Activated CD4-positive, alpha-beta memory T cell treated with anti-CD3 and anti-CD28 coated beads, Interleukin-2, amount 10 ng/mL, durations not matched to agents 7 days and 5 days (primary cell): Measurements from ENCODE around the gene DAZAP2. TPM values are rescaled to one million over a fixed set of nuclear protein-coding genes. Genes with fewer than 3 reads are reported as not detected.
A peak's percentile ranks its signal among the peaks of the same experiment; 100 is the strongest.

Experiments
- CTCF ChIA-PET: fragments of 350-600 bp; sonication (Branson Sonifier 250); formaldehyde crosslinking; loops from one replicate; lab custom pipeline; 2021; ENCODE audit warnings: antibody characterized with exemption, inconsistent platforms; lab: Charles Lee
- POLR2A ChIA-PET: fragments of 350-600 bp; sonication (Branson Sonifier 250); formaldehyde crosslinking; loops from one replicate; lab custom pipeline; 2021; ENCODE audit warnings: antibody characterized with exemption; lab: Charles Lee
- DNase-seq: peaks from one replicate; pipeline ENCODE4 v3.0.0-alpha.2; 2020
- H3K27ac Mint-ChIP-seq: one replicate; pipeline ENCODE4 v1.8.0; 2021; ENCODE audit warnings: mild to moderate bottlenecking, mixed read lengths
- H3K27me3 Mint-ChIP-seq: one replicate; pipeline ENCODE4 v1.8.0; 2021; ENCODE audit warnings: mixed read lengths
- H3K36me3 Mint-ChIP-seq: one replicate; pipeline ENCODE4 v1.8.0; 2021; ENCODE audit warnings: low read depth, mixed read lengths
- H3K4me1 Mint-ChIP-seq: one replicate; pipeline ENCODE4 v1.8.0; 2021; ENCODE audit warnings: mixed read lengths
- H3K4me3 Mint-ChIP-seq: one replicate; pipeline ENCODE4 v1.8.0; 2021; ENCODE audit warnings: mild to moderate bottlenecking, mixed read lengths
- H3K9me3 Mint-ChIP-seq: one replicate; pipeline ENCODE4 v1.8.0; 2021; ENCODE audit warnings: mixed read lengths
- total RNA-seq, 2 experiments: library from RNA; stranded (reverse); gene quantifications; one replicate each; pipeline ENCODE4 v1.2.3, GENCODE V29; 2021

Gene DAZAP2
- total RNA-seq, result 100 to 1,000 TPM; 247 TPM

- ChIA-PET CTCF (interaction anchor here (0.6 to 2.3 kb wide), 10 partner anchors 11 to 1077 kb away, joined by 3 to 17 read pairs (median 3); partner anchors contain the start of gene POU6F1), POLR2A (interaction anchor here (0.6 to 4.9 kb wide), 33 partner anchors 9 to 706 kb away, joined by 3 to 68 read pairs (median 6); partner anchors contain the start of genes ATF1, BIN2, CSRNP2 and LETMD1)
- H3K27ac Mint-ChIP-seq, result peak within 1 kb of the TSS; percentile 98
- H3K4me1 Mint-ChIP-seq, result peaks cover 39% of the 10 kb centered on the region
- DNase-seq, result peak; percentile 97
- H3K9me3 Mint-ChIP-seq, result no peaks in the 10 kb centered on the region
- H3K27me3 Mint-ChIP-seq, result peaks cover 4% of the 10 kb centered on the region
- H3K36me3 Mint-ChIP-seq, result peaks cover 41% of the 10 kb centered on the region
- H3K4me3 Mint-ChIP-seq, result peak within 1 kb of the TSS; percentile 93
These were observed at the start of gene DAZAP2 for GRCh38 chr12:51238510-51239334. TSS of gene DAZAP2 (plus strand) at chr12:51238826. CDS start at chr12:51238908, 82 bp downstream.

- no peak overlapping the region for H3K4me3 Mint-ChIP-seq
- no peak overlapping the region for H3K27ac Mint-ChIP-seq
- H3K9me3 Mint-ChIP-seq, result no peaks in the 10 kb centered on the region
- H3K36me3 Mint-ChIP-seq, result no peaks in the 10 kb centered on the region
- ChIA-PET POLR2A (no interaction called here), CTCF (interaction anchor here (0.6 kb wide), 1 partner anchor 362 kb away, joined by 3 read pairs; no protein-coding TSS in a partner anchor)
- DNase-seq, result no peak
- no peaks in the 10 kb centered on the region for H3K4me1 Mint-ChIP-seq
- no peaks in the 10 kb centered on the region for H3K27me3 Mint-ChIP-seq
These were observed 48.8 kb upstream of the DAZAP2 start for GRCh38 chr12:51189790-51190355.

GRCh38 chr12:51190820-51191219 lies 47.8 kb upstream of the DAZAP2 start:
- H3K4me3 Mint-ChIP-seq, result no peak overlapping the region
- no peak overlapping the region for H3K27ac Mint-ChIP-seq
- ChIA-PET CTCF (no interaction called here), POLR2A (no interaction called here)
- no peaks in the 10 kb centered on the region for H3K27me3 Mint-ChIP-seq
- no peak for DNase-seq
- no peaks in the 10 kb centered on the region for H3K36me3 Mint-ChIP-seq
- H3K4me1 Mint-ChIP-seq, result no peaks in the 10 kb centered on the region
- H3K9me3 Mint-ChIP-seq, result no peaks in the 10 kb centered on the region

GRCh38 chr12:51191516-51192283 lies 46.9 kb upstream of the DAZAP2 start:
- H3K9me3 Mint-ChIP-seq, result no peaks in the 10 kb centered on the region
- no peaks in the 10 kb centered on the region for H3K4me1 Mint-ChIP-seq
- ChIA-PET POLR2A (no interaction called here), CTCF (no interaction called here)
- no peak for DNase-seq
- H3K36me3 Mint-ChIP-seq, result no peaks in the 10 kb centered on the region
- no peak overlapping the region for H3K27ac Mint-ChIP-seq
- no peak overlapping the region for H3K4me3 Mint-ChIP-seq
- H3K27me3 Mint-ChIP-seq, result no peaks in the 10 kb centered on the region

- no peaks in the 10 kb centered on the region for H3K36me3 Mint-ChIP-seq
- no peaks in the 10 kb centered on the region for H3K27me3 Mint-ChIP-seq
- ChIA-PET POLR2A (no interaction called here), CTCF (no interaction called here)
- H3K4me1 Mint-ChIP-seq, result no peaks in the 10 kb centered on the region
- H3K27ac Mint-ChIP-seq, result no peak overlapping the region
- DNase-seq, result no peak
- H3K4me3 Mint-ChIP-seq, result no peak overlapping the region
- no peaks in the 10 kb centered on the region for H3K9me3 Mint-ChIP-seq
These were observed 46.3 kb upstream of the DAZAP2 start for GRCh38 chr12:51192284-51192671.

GRCh38 chr12:51195841-51196240 lies 42.8 kb upstream of the DAZAP2 start:
- Mint-ChIP-seq H3K9me3 (no peaks in the 10 kb centered on the region), H3K27me3 (no peaks in the 10 kb centered on the region), H3K27ac (no peak overlapping the region), H3K4me1 (no peaks in the 10 kb centered on the region), H3K36me3 (no peaks in the 10 kb centered on the region), H3K4me3 (no peak overlapping the region)
- CTCF ChIA-PET, result no interaction called here
- no peak for DNase-seq
- POLR2A ChIA-PET, result no interaction called here

GRCh38 chr12:51196547-51196946 lies 42.1 kb upstream of the DAZAP2 start:
- ChIA-PET POLR2A (no interaction called here), CTCF (no interaction called here)
- no peaks in the 10 kb centered on the region for H3K36me3 Mint-ChIP-seq
- H3K4me1 Mint-ChIP-seq, result no peaks in the 10 kb centered on the region
- H3K27ac Mint-ChIP-seq, result no peak overlapping the region
- no peaks in the 10 kb centered on the region for H3K9me3 Mint-ChIP-seq
- no peak overlapping the region for H3K4me3 Mint-ChIP-seq
- H3K27me3 Mint-ChIP-seq, result no peaks in the 10 kb centered on the region
- no peak for DNase-seq

- Mint-ChIP-seq H3K9me3 (no peaks in the 10 kb centered on the region), H3K36me3 (no peaks in the 10 kb centered on the region), H3K4me1 (peaks cover 6% of the 10 kb centered on the region), H3K27me3 (no peaks in the 10 kb centered on the region), H3K27ac (no peak overlapping the region), H3K4me3 (no peak overlapping the region)
- DNase-seq, result no peak
- ChIA-PET CTCF (no interaction called here), POLR2A (no interaction called here)
These were observed 40.7 kb upstream of the DAZAP2 start for GRCh38 chr12:51197736-51198567.

GRCh38 chr12:51198568-51199365 lies 39.9 kb upstream of the DAZAP2 start:
- CTCF ChIA-PET, result no interaction called here
- H3K27ac Mint-ChIP-seq, result no peak overlapping the region

GRCh38 chr12:51199366-51199945 lies 39.2 kb upstream of the DAZAP2 start:
- Mint-ChIP-seq H3K36me3 (no peaks in the 10 kb centered on the region), H3K4me3 (no peak overlapping the region), H3K27ac (no peak overlapping the region), H3K4me1 (peaks cover 15% of the 10 kb centered on the region), H3K9me3 (no peaks in the 10 kb centered on the region), H3K27me3 (no peaks in the 10 kb centered on the region)
- ChIA-PET POLR2A (no interaction called here), CTCF (no interaction called here)
- no peak for DNase-seq

More at GRCh38 chr12:51198568-51199365, 39.9 kb upstream of the DAZAP2 start:
- Mint-ChIP-seq H3K4me1 (peaks cover 14% of the 10 kb centered on the region), H3K27me3 (no peaks in the 10 kb centered on the region), H3K9me3 (no peaks in the 10 kb centered on the region), H3K36me3 (no peaks in the 10 kb centered on the region), H3K4me3 (no peak overlapping the region)
- POLR2A ChIA-PET, result no interaction called here
- DNase-seq, result no peak

- CTCF ChIA-PET, result interaction anchor here (0.6 kb wide), 1 partner anchor 445 kb away, joined by 3 read pairs; no protein-coding TSS in a partner anchor
- H3K36me3 Mint-ChIP-seq, result no peaks in the 10 kb centered on the region
- H3K4me1 Mint-ChIP-seq, result peaks cover 15% of the 10 kb centered on the region
These were observed 38.5 kb upstream of the DAZAP2 start for GRCh38 chr12:51200156-51200555.

More at GRCh38 chr12:51200156-51200555, 38.5 kb upstream of the DAZAP2 start:
- Mint-ChIP-seq H3K27ac (no peak overlapping the region), H3K4me3 (no peak overlapping the region), H3K9me3 (no peaks in the 10 kb centered on the region), H3K27me3 (no peaks in the 10 kb centered on the region)
- DNase-seq, result no peak
- POLR2A ChIA-PET, result no interaction called here
